ENCODE measurements around the gene SET. TPM values are rescaled to one million over a fixed set of nuclear protein-coding genes. Genes with fewer than 3 reads are reported as not detected.

SET gene
- polyA plus RNA-seq, 1 of the 3 experiments (the other 2 are of a cell fraction) = 64.6 TPM

DNA sequence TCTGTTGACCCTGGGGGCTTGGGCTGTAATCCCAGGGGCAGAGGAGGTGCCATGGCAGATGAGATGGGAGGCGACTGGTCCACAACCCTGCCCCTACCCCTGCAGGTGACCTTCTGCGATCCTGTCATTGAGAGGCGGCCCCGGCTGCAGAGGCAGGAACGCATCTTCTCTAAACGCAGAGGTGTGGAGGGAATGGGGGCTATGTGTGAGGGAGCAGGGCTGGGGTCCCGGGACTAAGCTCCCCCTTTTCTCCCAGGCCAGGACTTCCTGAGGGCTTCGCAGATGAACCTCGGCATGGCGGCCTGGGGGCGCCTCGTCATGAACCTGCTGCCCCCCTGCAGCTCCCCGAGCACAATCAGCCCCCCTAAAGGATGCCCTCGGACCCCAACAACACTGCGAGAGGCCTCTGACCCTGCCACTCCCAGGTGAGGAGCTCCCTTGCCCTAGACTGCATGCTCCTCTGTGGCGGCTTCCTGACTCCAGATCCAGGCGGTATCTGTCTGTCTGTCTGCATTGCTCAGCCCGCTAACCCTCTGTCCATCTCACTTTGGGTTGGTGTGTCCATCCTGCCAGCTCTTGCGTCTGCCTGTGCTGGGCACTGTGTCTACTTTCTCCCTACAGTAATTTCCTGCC, 25.0 kb downstream of the SET start:
- Histone ChIP-seq H3F3A (replicated peaks; ENCODE audit: insufficient read depth) (no peaks in the 10 kb centered on the region), H3K27ac (ENCODE audit: low read depth in 2 of 2, low read length in 1 of 2) (no peak overlapping the region), H3K4me3 (ENCODE audit: low read depth in 2 of 2, low read length in 1 of 2) (no peak overlapping the region), H3K36me3 (replicated peaks in 1 of 2; ENCODE audit: control insufficient read depth in 1 of 2, insufficient read depth in 2 of 2, low read length in 1 of 2) (no peaks in the 10 kb centered on the region), H3K27me3 (ENCODE audit: insufficient read depth) (no peaks in the 10 kb centered on the region), H3K4me1 (ENCODE audit: control insufficient read depth in 1 of 2, insufficient read depth in 2 of 2, low read depth in 1 of 2, low read length in 1 of 2) (peaks cover 0 to 3% of the 10 kb centered on the region in 2 experiments; a peak in 1 of 4 replicates), H2AFZ (ENCODE audit: low read depth) (no peak overlapping the region), H4K20me1 (ENCODE audit: insufficient read depth) (no peaks in the 10 kb centered on the region), H3K9me3 (no peaks in the 10 kb centered on the region), H3K79me2 (ENCODE audit: insufficient read depth) (no peaks in the 10 kb centered on the region), H3K4me2 (no peak overlapping the region), H3K9me2 (no peaks in the 10 kb centered on the region), H3K9ac (no peak overlapping the region)
- no peak for DNase-seq
- TF ChIP-seq MEF2A (IDR thresholded peaks at IDR 0.05; ENCODE audit: borderline replicate concordance, low read depth) (no peak), FOXM1 (IDR thresholded peaks at IDR 0.05; ENCODE audit: low read depth) (no peak)
- TF ChIP-seq, protein P1, sequence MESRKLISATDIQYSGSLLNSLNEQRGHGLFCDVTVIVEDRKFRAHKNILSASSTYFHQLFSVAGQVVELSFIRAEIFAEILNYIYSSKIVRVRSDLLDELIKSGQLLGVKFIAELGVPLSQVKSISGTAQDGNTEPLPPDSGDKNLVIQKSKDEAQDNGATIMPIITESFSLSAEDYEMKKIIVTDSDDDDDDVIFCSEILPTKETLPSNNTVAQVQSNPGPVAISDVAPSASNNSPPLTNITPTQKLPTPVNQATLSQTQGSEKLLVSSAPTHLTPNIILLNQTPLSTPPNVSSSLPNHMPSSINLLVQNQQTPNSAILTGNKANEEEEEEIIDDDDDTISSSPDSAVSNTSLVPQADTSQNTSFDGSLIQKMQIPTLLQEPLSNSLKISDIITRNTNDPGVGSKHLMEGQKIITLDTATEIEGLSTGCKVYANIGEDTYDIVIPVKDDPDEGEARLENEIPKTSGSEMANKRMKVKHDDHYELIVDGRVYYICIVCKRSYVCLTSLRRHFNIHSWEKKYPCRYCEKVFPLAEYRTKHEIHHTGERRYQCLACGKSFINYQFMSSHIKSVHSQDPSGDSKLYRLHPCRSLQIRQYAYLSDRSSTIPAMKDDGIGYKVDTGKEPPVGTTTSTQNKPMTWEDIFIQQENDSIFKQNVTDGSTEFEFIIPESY (IDR thresholded peaks at IDR 0.05; ENCODE audit: borderline replicate concordance, low read depth) = no peak
- TF ChIP-seq, protein P2, sequence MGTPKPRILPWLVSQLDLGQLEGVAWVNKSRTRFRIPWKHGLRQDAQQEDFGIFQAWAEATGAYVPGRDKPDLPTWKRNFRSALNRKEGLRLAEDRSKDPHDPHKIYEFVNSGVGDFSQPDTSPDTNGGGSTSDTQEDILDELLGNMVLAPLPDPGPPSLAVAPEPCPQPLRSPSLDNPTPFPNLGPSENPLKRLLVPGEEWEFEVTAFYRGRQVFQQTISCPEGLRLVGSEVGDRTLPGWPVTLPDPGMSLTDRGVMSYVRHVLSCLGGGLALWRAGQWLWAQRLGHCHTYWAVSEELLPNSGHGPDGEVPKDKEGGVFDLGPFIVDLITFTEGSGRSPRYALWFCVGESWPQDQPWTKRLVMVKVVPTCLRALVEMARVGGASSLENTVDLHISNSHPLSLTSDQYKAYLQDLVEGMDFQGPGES (IDR thresholded peaks at IDR 0.05; ENCODE audit: low read depth, low read length) = no peak
- CTCF ChIA-PET = interaction anchor here (0.9 to 1.0 kb wide), 2 partner anchors 19 to 131 kb away, joined by 4 read pairs; no protein-coding TSS in a partner anchor
- POLR2A ChIA-PET = no interaction called here
- 96% methylated on average over 4 of the region's 19 CpGs for WGBS (ENCODE audit: low lambda C conversion rate)

DNA sequence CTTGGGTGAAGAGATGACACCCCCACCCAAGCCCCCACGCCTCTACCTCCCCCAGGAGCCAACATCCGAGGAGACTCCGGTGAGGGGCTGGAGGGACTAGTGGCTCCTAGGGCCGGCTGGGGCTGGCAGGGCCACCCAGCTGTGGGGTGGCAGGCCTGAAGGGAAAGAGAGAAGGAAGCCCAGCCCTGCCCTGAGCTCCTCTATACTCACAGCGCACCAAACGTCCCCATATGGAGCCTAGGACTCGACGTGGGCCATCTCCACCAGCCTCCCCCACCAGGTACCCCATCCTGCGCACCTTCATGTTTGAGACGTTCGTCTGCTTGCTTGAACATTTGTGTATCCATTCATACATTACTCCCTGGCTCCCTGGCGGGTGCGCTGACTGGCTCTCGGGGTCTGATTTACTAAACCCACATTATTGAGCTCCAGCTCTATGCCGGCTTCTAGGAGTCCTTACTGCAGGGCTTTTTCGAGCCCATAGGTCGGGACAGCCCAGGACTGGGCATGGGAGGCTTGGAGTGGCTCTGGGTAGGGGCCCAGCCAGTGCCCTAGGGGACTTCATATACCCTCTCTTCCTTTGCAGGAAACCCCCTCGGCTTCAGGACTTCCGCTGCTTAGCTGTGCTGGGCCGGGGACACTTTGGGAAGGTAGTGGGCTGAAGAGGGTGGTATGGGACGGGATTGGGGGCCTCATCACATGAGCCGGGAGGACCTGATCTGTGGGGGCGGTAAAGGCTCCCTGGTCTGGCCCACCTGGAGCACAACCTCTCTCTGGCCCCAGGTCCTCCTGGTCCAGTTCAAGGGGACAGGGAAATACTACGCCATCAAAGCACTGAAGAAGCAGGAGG, 25.8 kb downstream of the SET start:
- no peak overlapping the region for H2AFZ ChIP-seq (ENCODE audit: low read depth)
- no peaks in the 10 kb centered on the region for H3K79me2 ChIP-seq (ENCODE audit: insufficient read depth)
- no peak overlapping the region for H3K9ac ChIP-seq
- H3K36me3 ChIP-seq (replicated peaks in 1 of 2; ENCODE audit: control insufficient read depth in 1 of 2, insufficient read depth in 2 of 2, low read length in 1 of 2) = no peaks in the 10 kb centered on the region
- ChIA-PET POLR2A (no interaction called here), CTCF (interaction anchor here (0.9 to 2.1 kb wide), 3 partner anchors 11 to 130 kb away, joined by 4 to 7 read pairs (median 4); no protein-coding TSS in a partner anchor)
- H3K4me3 ChIP-seq (ENCODE audit: low read depth in 2 of 2, low read length in 1 of 2) = no peak overlapping the region
- no peaks in the 10 kb centered on the region for H3K9me3 ChIP-seq
- 87% methylated on average over 17 of the region's 24 CpGs for WGBS (ENCODE audit: low lambda C conversion rate)
- no peaks in the 10 kb centered on the region for H4K20me1 ChIP-seq (ENCODE audit: insufficient read depth)
- peaks cover 0 to 3% of the 10 kb centered on the region in 2 experiments; a peak in 1 of 4 replicates for H3K4me1 ChIP-seq (ENCODE audit: control insufficient read depth in 1 of 2, insufficient read depth in 2 of 2, low read depth in 1 of 2, low read length in 1 of 2)
- no peak for DNase-seq
- no peaks in the 10 kb centered on the region for H3K27me3 ChIP-seq (ENCODE audit: insufficient read depth)
- no peak overlapping the region for H3K27ac ChIP-seq (ENCODE audit: low read depth in 2 of 2, low read length in 1 of 2)
- H3K9me2 ChIP-seq = no peaks in the 10 kb centered on the region
- H3K4me2 ChIP-seq = no peak overlapping the region
- H3F3A ChIP-seq (replicated peaks; ENCODE audit: insufficient read depth) = no peaks in the 10 kb centered on the region
- TF ChIP-seq NFIC (IDR thresholded peaks at IDR 0.05; ENCODE audit: borderline replicate concordance) (no peak), FOXM1 (IDR thresholded peaks at IDR 0.05; ENCODE audit: low read depth) (no peak), TCF12 (IDR thresholded peaks at IDR 0.05) (no peak), TAF1 (IDR thresholded peaks at IDR 0.05; ENCODE audit: borderline replicate concordance, low read depth, low read length) (no peak), YY1 (IDR thresholded peaks at IDR 0.05; ENCODE audit: low read depth) (no peak), ELF1 (IDR thresholded peaks at IDR 0.05) (no peak)
- TF ChIP-seq, protein P3, sequence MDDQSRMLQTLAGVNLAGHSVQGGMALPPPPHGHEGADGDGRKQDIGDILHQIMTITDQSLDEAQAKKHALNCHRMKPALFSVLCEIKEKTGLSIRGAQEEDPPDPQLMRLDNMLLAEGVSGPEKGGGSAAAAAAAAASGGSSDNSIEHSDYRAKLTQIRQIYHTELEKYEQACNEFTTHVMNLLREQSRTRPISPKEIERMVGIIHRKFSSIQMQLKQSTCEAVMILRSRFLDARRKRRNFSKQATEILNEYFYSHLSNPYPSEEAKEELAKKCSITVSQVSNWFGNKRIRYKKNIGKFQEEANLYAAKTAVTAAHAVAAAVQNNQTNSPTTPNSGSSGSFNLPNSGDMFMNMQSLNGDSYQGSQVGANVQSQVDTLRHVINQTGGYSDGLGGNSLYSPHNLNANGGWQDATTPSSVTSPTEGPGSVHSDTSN (IDR thresholded peaks at IDR 0.05) = no peak
- TF ChIP-seq, protein P2 (IDR thresholded peaks at IDR 0.05; ENCODE audit: low read depth, low read length) = no peak

All from SK-N-SH (cell line).